Stimulated activated memory B cell treated with anti-CD40 and anti-IgM and Interleukin-4, amounts not matched to agents 10 μg/mL and 1 μg/mL and 100 μg/mL, for 72 hours (primary cell): ENCODE results near the gene RHBG.
A peak's percentile ranks its signal among the peaks of the same experiment; 100 is the strongest.
"Not testable (repeated sequence)": the region's sequence is repeated elsewhere in the genome, so short reads cannot be mapped to it uniquely, and the experiment has no call there.

ENCODE experiments used
- ATAC-seq: fragments of 150-1000 bp; cut with Tn5 transposase; 2 replicates; pipeline ENCODE4 v1.10.0; 2021
- H3K27ac Mint-ChIP-seq: one replicate; pipeline ENCODE4 v1.8.0; 2022; ENCODE audit warnings: mild to moderate bottlenecking, mixed read lengths
- H3K27me3 Mint-ChIP-seq: one replicate; pipeline ENCODE4 v1.8.0; 2022; ENCODE audit warnings: mixed read lengths
- H3K36me3 Mint-ChIP-seq: one replicate; pipeline ENCODE4 v1.8.0; 2022; ENCODE audit warnings: mixed read lengths
- H3K4me1 Mint-ChIP-seq: one replicate; pipeline ENCODE4 v1.8.0; 2022; ENCODE audit warnings: mixed read lengths
- H3K4me3 Mint-ChIP-seq: one replicate; pipeline ENCODE4 v1.8.0; 2022; ENCODE audit warnings: mild to moderate bottlenecking, moderate library complexity, mixed read lengths
- H3K9me3 Mint-ChIP-seq: one replicate; pipeline ENCODE4 v1.8.0; 2022; ENCODE audit warnings: mixed read lengths

Gene RHBG

GRCh38 chr1:156368889-156369684 lies at the start of gene RHBG:
TSS of gene RHBG (plus strand) at chr1:156369211. CDS start at chr1:156369250, 39 bp downstream.
- ATAC-seq: no peak
- H3K4me1 Mint-ChIP-seq: peaks cover 8% of the 10 kb centered on the region
- no peak within 1 kb of the TSS for H3K27ac Mint-ChIP-seq
- H3K27me3 Mint-ChIP-seq: peaks cover 80% of the 10 kb centered on the region
- H3K4me3 Mint-ChIP-seq: peak within 1 kb of the TSS; percentile 52
- no peaks in the 10 kb centered on the region for H3K9me3 Mint-ChIP-seq
- H3K36me3 Mint-ChIP-seq: no peaks in the 10 kb centered on the region

GRCh38 chr1:156319664-156320063 lies 49.3 kb upstream of the RHBG start:
- no peaks in the 10 kb centered on the region for H3K4me1 Mint-ChIP-seq
- no peaks in the 10 kb centered on the region for H3K27me3 Mint-ChIP-seq
- H3K9me3 Mint-ChIP-seq: no peaks in the 10 kb centered on the region
- no peak overlapping the region for H3K4me3 Mint-ChIP-seq
- no peak overlapping the region for H3K27ac Mint-ChIP-seq
- H3K36me3 Mint-ChIP-seq: peaks cover 47% of the 10 kb centered on the region
- ATAC-seq: no peak

- Mint-ChIP-seq H3K9me3 (no peaks in the 10 kb centered on the region), H3K36me3 (peaks cover 47% of the 10 kb centered on the region), H3K27ac (no peak overlapping the region), H3K27me3 (no peaks in the 10 kb centered on the region), H3K4me3 (no peak overlapping the region), H3K4me1 (no peaks in the 10 kb centered on the region)
- ATAC-seq: no peak
Measured at GRCh38 chr1:156320560-156320959, 48.5 kb upstream of the RHBG start.

GRCh38 chr1:156323179-156323578 lies 45.8 kb upstream of the RHBG start:
- H3K36me3 Mint-ChIP-seq: peaks cover 36% of the 10 kb centered on the region
- H3K4me1 Mint-ChIP-seq, H3K4me3 Mint-ChIP-seq, H3K27ac Mint-ChIP-seq, H3K27me3 Mint-ChIP-seq, H3K9me3 Mint-ChIP-seq, ATAC-seq: not testable (repeated sequence)

GRCh38 chr1:156336242-156336641 lies 32.8 kb upstream of the RHBG start:
- H3K27me3 Mint-ChIP-seq: no peaks in the 10 kb centered on the region
- no peak overlapping the region for H3K27ac Mint-ChIP-seq
- peaks cover 33% of the 10 kb centered on the region for H3K4me1 Mint-ChIP-seq
- no peaks in the 10 kb centered on the region for H3K9me3 Mint-ChIP-seq
- peak overlapping the region; percentile 93 for H3K4me3 Mint-ChIP-seq
- peaks cover 26% of the 10 kb centered on the region for H3K36me3 Mint-ChIP-seq
- no peak for ATAC-seq

GRCh38 chr1:156337052-156337887 lies 31.7 kb upstream of the RHBG start:
- H3K36me3 Mint-ChIP-seq: peaks cover 18% of the 10 kb centered on the region
- H3K27ac Mint-ChIP-seq: peak overlapping the region; percentile 90
- peaks cover 33% of the 10 kb centered on the region for H3K4me1 Mint-ChIP-seq
- no peaks in the 10 kb centered on the region for H3K27me3 Mint-ChIP-seq
- H3K4me3 Mint-ChIP-seq: peak overlapping the region; percentile 93
- H3K9me3 Mint-ChIP-seq: no peaks in the 10 kb centered on the region
- ATAC-seq: no peak

- ATAC-seq: no peak
- peaks cover 33% of the 10 kb centered on the region for H3K4me1 Mint-ChIP-seq
- H3K9me3 Mint-ChIP-seq: no peaks in the 10 kb centered on the region
- H3K27ac Mint-ChIP-seq: peak overlapping the region; percentile 90
- peaks cover 18% of the 10 kb centered on the region for H3K36me3 Mint-ChIP-seq
- H3K4me3 Mint-ChIP-seq: peak overlapping the region; percentile 93
- no peaks in the 10 kb centered on the region for H3K27me3 Mint-ChIP-seq
Measured at GRCh38 chr1:156337888-156338179, 31.2 kb upstream of the RHBG start.

- H3K4me1 Mint-ChIP-seq: peaks cover 33% of the 10 kb centered on the region
- peak within 1 kb of the TSS; percentile 90 for H3K27ac Mint-ChIP-seq
- peak; percentile 99 for ATAC-seq
- no peaks in the 10 kb centered on the region for H3K9me3 Mint-ChIP-seq
- peaks cover 17% of the 10 kb centered on the region for H3K36me3 Mint-ChIP-seq
- peak within 1 kb of the TSS; percentile 93 for H3K4me3 Mint-ChIP-seq
- no peaks in the 10 kb centered on the region for H3K27me3 Mint-ChIP-seq
Measured at GRCh38 chr1:156338180-156338976, 30.6 kb upstream of the RHBG start, which contains the start of the genes CCT3 and TSACC. TSS of gene CCT3 (minus strand) at chr1:156338292. CDS start at chr1:156338184, 108 bp downstream. TSS of gene TSACC (plus strand) at chr1:156338526. CDS start at chr1:156339758, 1,232 bp downstream.

GRCh38 chr1:156342166-156342955 lies 26.6 kb upstream of the RHBG start:
- H3K27me3 Mint-ChIP-seq: peaks cover 10% of the 10 kb centered on the region
- no peaks in the 10 kb centered on the region for H3K9me3 Mint-ChIP-seq
- ATAC-seq: no peak
- no peak overlapping the region for H3K4me3 Mint-ChIP-seq
- no peaks in the 10 kb centered on the region for H3K36me3 Mint-ChIP-seq
- no peak overlapping the region for H3K27ac Mint-ChIP-seq
- H3K4me1 Mint-ChIP-seq: peaks cover 3% of the 10 kb centered on the region

GRCh38 chr1:156344409-156344808 lies 24.6 kb upstream of the RHBG start:
- no peak overlapping the region for H3K27ac Mint-ChIP-seq
- ATAC-seq: no peak

GRCh38 chr1:156346035-156346434 lies 23.0 kb upstream of the RHBG start:
- peaks cover 10% of the 10 kb centered on the region for H3K27me3 Mint-ChIP-seq
- H3K4me3 Mint-ChIP-seq, H3K4me1 Mint-ChIP-seq, H3K9me3 Mint-ChIP-seq, H3K36me3 Mint-ChIP-seq, ATAC-seq, H3K27ac Mint-ChIP-seq: not testable (repeated sequence)

More at GRCh38 chr1:156344409-156344808, 24.6 kb upstream of the RHBG start:
- Mint-ChIP-seq H3K4me1 (no peaks in the 10 kb centered on the region), H3K9me3 (no peaks in the 10 kb centered on the region), H3K27me3 (peaks cover 10% of the 10 kb centered on the region), H3K4me3 (no peak overlapping the region), H3K36me3 (no peaks in the 10 kb centered on the region)

GRCh38 chr1:156346636-156347035 lies 22.4 kb upstream of the RHBG start:
- no peak for ATAC-seq
- Mint-ChIP-seq H3K4me1 (no peaks in the 10 kb centered on the region), H3K9me3 (no peaks in the 10 kb centered on the region)

GRCh38 chr1:156347331-156347730 lies 21.7 kb upstream of the RHBG start:
- Mint-ChIP-seq H3K9me3 (no peaks in the 10 kb centered on the region), H3K27me3 (peaks cover 10% of the 10 kb centered on the region), H3K4me3 (no peak overlapping the region), H3K27ac (no peak overlapping the region), H3K36me3 (no peaks in the 10 kb centered on the region), H3K4me1 (no peaks in the 10 kb centered on the region)
- ATAC-seq: no peak

More at GRCh38 chr1:156346636-156347035, 22.4 kb upstream of the RHBG start:
- Mint-ChIP-seq H3K27me3 (peaks cover 10% of the 10 kb centered on the region), H3K36me3 (no peaks in the 10 kb centered on the region), H3K27ac (no peak overlapping the region), H3K4me3 (no peak overlapping the region)

- not testable (repeated sequence) for ATAC-seq, H3K4me3 Mint-ChIP-seq, H3K9me3 Mint-ChIP-seq, H3K27ac Mint-ChIP-seq, H3K4me1 Mint-ChIP-seq, H3K36me3 Mint-ChIP-seq
- peaks cover 23% of the 10 kb centered on the region for H3K27me3 Mint-ChIP-seq
Measured at GRCh38 chr1:156352481-156352880, 16.5 kb upstream of the RHBG start.
